HEK293 (cell line): ENCODE data around the gene ATAD2B.
A peak's percentile ranks its signal among the peaks of the same experiment; 100 is the strongest.

Experiments
- CTCF ChIA-PET: fragments of 350-600 bp; formaldehyde crosslinking; extraction: SDS; loops from one replicate; lab custom pipeline; 2021; ENCODE audit warnings: antibody characterized with exemption; lab: Yijun Ruan, JAX
- POLR2A ChIA-PET: fragments of 300-600 bp; formaldehyde crosslinking; extraction: SDS; loops from one replicate; lab custom pipeline; 2020; ENCODE audit warnings: antibody characterized with exemption, inconsistent platforms; lab: Yijun Ruan, JAX
- H3K27ac ChIP-seq: fragments of 200-500 bp; sonication (Bioruptor generic); 2 replicates; pipeline ENCODE4 v1.5.1; 2014; ENCODE audit warnings: low read depth, low read length, control low read depth, inconsistent platforms; ENCODE audit errors: extremely low read depth
- H3K36me3 ChIP-seq, 2 experiments: fragments of 200-500 bp in 1 of 2; sonication (Bioruptor generic) in 1 of 2; 1 replicate in 1 of 2; 2 replicates in 1 of 2; pipeline ENCODE4 v1.5.1; 2014 to 2017; ENCODE audit warnings: inconsistent platforms in 2 of 2, low read length in 2 of 2; ENCODE audit not compliant: control insufficient read depth in 2 of 2, insufficient read depth in 1 of 2
- H3K4me1 ChIP-seq: fragments of 200-500 bp; sonication (Bioruptor generic); 2 replicates; pipeline ENCODE4 v1.5.1; 2014; ENCODE audit warnings: mild to moderate bottlenecking, low read length, inconsistent platforms; ENCODE audit not compliant: control insufficient read depth, insufficient read depth
- H3K4me3 ChIP-seq: 2 replicates; pipeline ENCODE4 v1.5.1; 2011; ENCODE audit warnings: low read depth, mild to moderate bottlenecking, control low read depth, low read length, moderate library complexity
- H3K9me3 ChIP-seq: fragments of 200-500 bp; sonication (Bioruptor generic); 2 replicates; pipeline ENCODE4 v1.5.1; 2014; ENCODE audit warnings: low read depth, low read length, inconsistent platforms; ENCODE audit not compliant: control insufficient read depth, insufficient read depth
- GLI4 ChIP-seq: fragments of 450-650 bp; formaldehyde crosslinking; IDR thresholded peaks from 2 replicates; pipeline ENCODE4 v1.5.1; 2016; ENCODE audit warnings: missing biosample characterization, missing genetic modification characterization
- KLF1 ChIP-seq: fragments of 450-650 bp; formaldehyde crosslinking; IDR thresholded peaks from 2 replicates; pipeline ENCODE4 v1.5.1; 2016; ENCODE audit warnings: missing biosample characterization, missing genetic modification characterization
- MEIS1 ChIP-seq: sonication (generic); formaldehyde crosslinking; IDR thresholded peaks from 2 replicates; pipeline ENCODE4 v1.8.1; 2022; ENCODE audit warnings: missing genetic modification reagents, mild to moderate bottlenecking, borderline replicate concordance
- MYNN ChIP-seq: fragments of 450-650 bp; formaldehyde crosslinking; IDR thresholded peaks from 2 replicates; pipeline ENCODE4 v1.5.1; 2016; ENCODE audit warnings: missing biosample characterization, missing genetic modification characterization, borderline replicate concordance
- MZF1 ChIP-seq: fragments of 450-650 bp; formaldehyde crosslinking; IDR thresholded peaks from 2 replicates; pipeline ENCODE4 v1.5.1; 2017; ENCODE audit warnings: missing biosample characterization, missing genetic modification characterization, borderline replicate concordance
- OSR2 ChIP-seq: fragments of 450-650 bp; formaldehyde crosslinking; IDR thresholded peaks from 2 replicates; pipeline ENCODE4 v1.5.1; 2016; ENCODE audit warnings: missing biosample characterization, missing genetic modification characterization
- PBX3 ChIP-seq: sonication (generic); formaldehyde crosslinking; IDR thresholded peaks from 2 replicates; pipeline ENCODE4 v1.8.1; 2022; ENCODE audit warnings: mild to moderate bottlenecking, moderate library complexity, missing genetic modification reagents
- SETDB1 ChIP-seq: IDR thresholded peaks from one replicate; pipeline ENCODE4 v1.6.1; 2017; ENCODE audit warnings: mild to moderate bottlenecking, low read length, moderate library complexity, mixed read lengths; ENCODE audit not compliant: insufficient read length
- YY1 ChIP-seq: fragments of 450-650 bp; formaldehyde crosslinking; IDR thresholded peaks from 2 replicates; pipeline ENCODE4 v1.5.1; 2018; ENCODE audit warnings: missing biosample characterization, missing genetic modification characterization
- ZFP37 ChIP-seq: fragments of 450-650 bp; formaldehyde crosslinking; IDR thresholded peaks from 2 replicates; pipeline ENCODE4 v1.5.1; 2016; ENCODE audit warnings: missing biosample characterization, missing genetic modification characterization
- ZFP69B ChIP-seq: fragments of 450-650 bp; formaldehyde crosslinking; IDR thresholded peaks from 2 replicates; pipeline ENCODE4 v1.5.1; 2016; ENCODE audit warnings: missing biosample characterization, missing genetic modification characterization
- ZNF140 ChIP-seq: fragments of 450-650 bp; formaldehyde crosslinking; IDR thresholded peaks from 2 replicates; pipeline ENCODE4 v1.5.1; 2016; ENCODE audit warnings: missing biosample characterization, missing genetic modification characterization
- ZNF146 ChIP-seq: fragments of 450-650 bp; formaldehyde crosslinking; IDR thresholded peaks from 2 replicates; pipeline ENCODE4 v1.5.1; 2016; ENCODE audit warnings: missing biosample characterization, missing genetic modification characterization
- ZNF16 ChIP-seq: fragments of 450-650 bp; formaldehyde crosslinking; IDR thresholded peaks from 2 replicates; pipeline ENCODE4 v1.5.1; 2016; ENCODE audit warnings: low read depth, missing biosample characterization, missing genetic modification characterization
- ZNF274 ChIP-seq, 2 experiments: fragments of 200-500 bp in 1 of 2; fragments of 450-650 bp in 1 of 2; sonication (Bioruptor generic) in 1 of 2; formaldehyde crosslinking in 1 of 2; IDR thresholded peaks; 2 replicates each; pipeline versions ENCODE4 v1.5.1 to v1.6.1; 2014 to 2016; ENCODE audit warnings: borderline replicate concordance in 1 of 2, inconsistent platforms in 1 of 2, low read length in 1 of 2, missing biosample characterization in 1 of 2, missing genetic modification characterization in 1 of 2
- ZNF292 ChIP-seq: fragments of 450-650 bp; formaldehyde crosslinking; IDR thresholded peaks from 2 replicates; pipeline ENCODE4 v1.5.1; 2016; ENCODE audit warnings: low read depth, missing biosample characterization, missing genetic modification characterization, borderline replicate concordance
- ZNF350 ChIP-seq: fragments of 450-650 bp; formaldehyde crosslinking; IDR thresholded peaks from 2 replicates; pipeline ENCODE4 v1.5.0; 2017; ENCODE audit warnings: missing biosample characterization, mild to moderate bottlenecking, missing genetic modification characterization
- ZNF354C ChIP-seq: fragments of 450-650 bp; formaldehyde crosslinking; IDR thresholded peaks from 2 replicates; pipeline ENCODE4 v1.5.1; 2016; ENCODE audit warnings: missing biosample characterization, missing genetic modification characterization, low read depth, borderline replicate concordance
- ZNF548 ChIP-seq: fragments of 450-650 bp; formaldehyde crosslinking; IDR thresholded peaks from 2 replicates; pipeline ENCODE4 v1.5.1; 2016; ENCODE audit warnings: missing biosample characterization, missing genetic modification characterization
- ZNF561 ChIP-seq: fragments of 450-650 bp; IDR thresholded peaks from 2 replicates; pipeline ENCODE4 v1.5.1; 2018; ENCODE audit warnings: missing biosample characterization, missing genetic modification characterization, borderline replicate concordance
- ZNF664 ChIP-seq: fragments of 450-650 bp; formaldehyde crosslinking; IDR thresholded peaks from 2 replicates; pipeline ENCODE4 v1.5.1; 2016; ENCODE audit warnings: missing biosample characterization, missing genetic modification characterization
- ZNF692 ChIP-seq: fragments of 450-650 bp; formaldehyde crosslinking; IDR thresholded peaks from 2 replicates; pipeline ENCODE4 v1.5.1; 2016; ENCODE audit warnings: missing biosample characterization, missing genetic modification characterization

Gene ATAD2B

GRCh38 chr2:23722255-23722654 is 204.7 kb downstream of the ATAD2B start:
- H3K27ac ChIP-seq, result no peak overlapping the region
- TF ChIP-seq MZF1 (tag by site-specific recombination), result no peak
- TF ChIP-seq SETDB1, result peak; percentile 70
- no peak for TF ChIP-seq ZFP69B (tag by site-specific recombination)
- no peak for TF ChIP-seq OSR2 (tag by site-specific recombination)
- no peak for TF ChIP-seq ZNF692 (tag by site-specific recombination)
- TF ChIP-seq, all 188 proteins: peak for 1
- POLR2A ChIA-PET, result no interaction called here
- Histone ChIP-seq H3K9me3 (no peaks in the 10 kb centered on the region), H3K4me3 (no peak overlapping the region), H3K4me1 (no peaks in the 10 kb centered on the region), H3K36me3 (no peaks in the 10 kb centered on the region)
- CTCF ChIA-PET, result interaction anchor here (0.5 to 0.6 kb wide), 2 partner anchors 341 to 356 kb away, joined by 3 to 4 read pairs; no protein-coding TSS in a partner anchor

- H3K36me3 ChIP-seq, result no peaks in the 10 kb centered on the region
- ChIA-PET CTCF (no interaction called here), POLR2A (no interaction called here)
- no peak for TF ChIP-seq ZNF292 (tag by site-specific recombination)
- TF ChIP-seq YY1 (tag by site-specific recombination), result no peak
- TF ChIP-seq ZNF548, result no peak
- TF ChIP-seq ZNF140, result no peak
- TF ChIP-seq ZNF561 (tag by site-specific recombination), result no peak
- no peak for TF ChIP-seq PBX3 (CRISPR knock-in tag)
- no peak for TF ChIP-seq ZNF146 (tag by site-specific recombination)
- no peak for TF ChIP-seq GLI4 (tag by site-specific recombination)
- TF ChIP-seq ZNF16, result no peak
- no peak for TF ChIP-seq ZNF350 (tag by site-specific recombination)
- no peak for TF ChIP-seq ZNF354C
- TF ChIP-seq MEIS1 (CRISPR knock-in tag), result no peak
- no peak for TF ChIP-seq ZNF274 (IDR thresholded peaks at IDR 0.05; ENCODE audit: low read length)
- no peak for TF ChIP-seq ZNF274 (tag by site-specific recombination; IDR thresholded peaks at IDR 0.05; ENCODE audit: borderline replicate concordance)
- no peak for TF ChIP-seq ZNF664 (tag by site-specific recombination)
- TF ChIP-seq MYNN (tag by site-specific recombination), result no peak
- no peaks in the 10 kb centered on the region for H3K4me1 ChIP-seq
- no peak overlapping the region for H3K27ac ChIP-seq
- no peaks in the 10 kb centered on the region for H3K9me3 ChIP-seq
- no peak overlapping the region for H3K4me3 ChIP-seq
These were observed 205.5 kb downstream of the ATAD2B start for GRCh38 chr2:23721454-23721826.

- Histone ChIP-seq H3K4me3 (no peak overlapping the region), H3K36me3 (no peaks in the 10 kb centered on the region), H3K4me1 (no peaks in the 10 kb centered on the region), H3K9me3 (no peaks in the 10 kb centered on the region), H3K27ac (no peak overlapping the region)
- ChIA-PET POLR2A (no interaction called here), CTCF (no interaction called here)
- TF ChIP-seq KLF1 (tag by site-specific recombination), result no peak
- no peak for TF ChIP-seq ZFP37 (tag by site-specific recombination)
These were observed 206.0 kb downstream of the ATAD2B start for GRCh38 chr2:23720705-23721453.
